ENCODE measurements around the gene SHD.

SHD gene

GRCh38 chr19:4338441-4339355, 59.6 kb downstream of the SHD start, which contains the start of gene STAP2:
TSS of gene STAP2 (minus strand) at chr19:4338827. CDS start at chr19:4338753, 74 bp downstream.
- DNase-seq (ENCODE audit: low read depth): no peak

More at GRCh38 chr19:4338441-4339355, 59.6 kb downstream of the SHD start, which contains the start of gene STAP2:
- peak within 1 kb of the TSS; percentile 9 for H3K4me3 ChIP-seq (ENCODE audit: control insufficient read depth, low read depth, low read length)
- no peak for TF ChIP-seq CTCF (IDR thresholded peaks at IDR 0.05; ENCODE audit: control insufficient read depth, insufficient read depth, low read depth, low read length, missing control alignments)

Measured in AG09309 (cell line).